Glomerular endothelial cell (primary cell): ENCODE data around the gene TCERG1L. TPM values are rescaled to one million over a fixed set of nuclear protein-coding genes. Genes with fewer than 3 reads are reported as not detected.

Source experiments
- DNase-seq: peaks from one replicate; pipeline ENCODE4 v3.0.0-alpha.2; 2011; ENCODE audit warnings: low read depth, low spot score; ENCODE audit errors: extremely low read depth
- total RNA-seq: library from RNA; depleted of rRNA; stranded (reverse); fragments of >200 nt; gene quantifications from 2 replicates; pipeline ENCODE4 v1.2.3, GENCODE V29; 2015

Gene TCERG1L
- total RNA-seq, 1 donor from 2014 or later: not detected

DNA sequence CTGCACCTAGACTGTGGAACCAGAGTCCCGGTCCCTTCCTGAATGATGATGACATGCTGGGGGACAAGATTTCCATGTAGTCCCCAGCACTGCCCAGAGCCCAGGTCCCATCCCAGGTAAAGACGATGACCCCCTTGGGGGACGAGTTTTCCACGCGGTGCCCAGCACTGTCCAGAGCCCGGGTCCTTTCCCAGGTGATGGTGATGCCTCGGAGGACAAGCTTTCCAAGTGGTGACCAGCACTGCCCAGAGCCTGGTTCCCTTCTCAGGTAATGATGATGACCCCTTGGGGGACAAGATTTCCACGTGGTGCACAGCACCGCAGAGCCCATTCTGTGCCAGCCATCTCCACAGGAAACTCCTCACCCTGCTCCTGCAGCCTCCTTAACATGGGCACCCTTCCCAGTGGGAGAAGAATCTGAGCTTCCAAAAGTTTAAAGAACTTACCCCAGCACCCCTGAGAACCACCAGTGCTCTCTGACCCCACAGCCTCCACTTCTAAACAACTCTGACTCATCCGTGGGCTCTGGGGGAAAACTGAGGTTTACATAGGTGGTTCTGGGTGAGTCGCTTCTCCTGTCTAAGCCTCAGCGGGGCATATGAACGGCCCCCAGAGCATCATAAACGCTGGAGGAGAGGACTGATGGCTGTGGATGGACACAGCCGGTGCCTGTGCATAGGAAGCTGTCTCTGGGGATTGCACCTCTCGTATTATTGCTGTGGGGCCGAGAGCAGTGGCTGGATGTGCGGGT, 233.2 kb downstream of the TCERG1L start:
- DNase-seq: no peak

DNA sequence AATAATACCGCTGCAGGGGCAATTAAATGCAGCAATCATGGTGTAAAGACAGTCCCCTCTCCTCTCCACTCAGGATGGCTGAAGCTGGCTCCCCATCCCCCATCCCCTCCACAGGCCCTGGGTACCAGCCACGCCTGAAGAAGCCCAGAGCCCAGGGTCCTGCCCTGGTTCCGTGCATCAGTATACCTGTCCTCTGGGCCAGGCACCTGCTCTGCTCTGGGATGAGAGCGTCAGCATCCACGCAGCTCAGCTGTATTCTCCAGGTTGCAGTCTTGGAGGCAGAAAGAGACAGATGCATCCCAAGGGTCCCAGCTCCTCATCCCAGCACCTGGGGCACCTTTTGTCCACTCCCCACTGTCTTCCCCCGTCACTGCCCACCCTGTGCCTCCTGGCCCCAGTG, 233.8 kb downstream of the TCERG1L start:
- DNase-seq: no peak

DNA sequence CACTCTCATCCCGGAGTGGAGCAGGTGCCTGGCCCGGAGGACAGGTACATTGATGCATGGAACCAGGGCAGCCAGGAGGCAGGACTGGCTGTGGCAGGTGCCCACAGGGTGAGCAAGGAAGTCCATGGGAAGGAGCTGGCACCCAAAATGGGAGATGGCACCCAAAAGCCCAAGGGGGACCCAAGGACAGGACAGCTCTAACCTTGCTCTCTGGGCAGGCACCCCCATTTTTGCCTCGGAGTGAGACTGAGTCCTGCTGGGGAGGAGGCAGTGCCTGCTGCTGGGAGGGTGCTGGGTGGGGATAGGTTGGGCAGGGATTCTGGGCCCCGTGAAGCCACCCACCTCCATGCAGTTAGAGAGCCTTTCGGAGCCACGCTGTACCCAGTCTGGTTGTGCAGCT, 234.5 kb downstream of the TCERG1L start:
- no peak for DNase-seq

DNA sequence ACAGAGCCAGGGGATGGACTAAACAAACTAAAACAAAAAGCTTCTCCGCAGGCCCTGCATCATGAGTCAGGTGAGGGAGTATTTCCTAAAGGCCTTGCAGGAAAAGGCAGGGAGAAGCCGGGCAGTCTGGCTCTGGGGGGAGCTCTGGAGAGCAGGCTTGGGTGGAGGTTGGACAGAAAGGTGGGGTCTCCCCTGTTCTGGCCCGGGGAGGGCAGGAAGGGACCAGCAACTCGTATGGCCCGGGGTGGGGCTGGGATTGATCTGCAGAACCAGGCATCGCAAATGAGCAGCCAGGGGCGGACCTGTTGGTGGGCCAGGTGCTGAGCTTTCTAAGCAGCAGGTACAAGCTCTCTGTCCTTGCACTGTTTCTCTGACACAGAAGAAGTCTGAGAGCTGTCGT, 235.2 kb downstream of the TCERG1L start:
- no peak for DNase-seq

DNA sequence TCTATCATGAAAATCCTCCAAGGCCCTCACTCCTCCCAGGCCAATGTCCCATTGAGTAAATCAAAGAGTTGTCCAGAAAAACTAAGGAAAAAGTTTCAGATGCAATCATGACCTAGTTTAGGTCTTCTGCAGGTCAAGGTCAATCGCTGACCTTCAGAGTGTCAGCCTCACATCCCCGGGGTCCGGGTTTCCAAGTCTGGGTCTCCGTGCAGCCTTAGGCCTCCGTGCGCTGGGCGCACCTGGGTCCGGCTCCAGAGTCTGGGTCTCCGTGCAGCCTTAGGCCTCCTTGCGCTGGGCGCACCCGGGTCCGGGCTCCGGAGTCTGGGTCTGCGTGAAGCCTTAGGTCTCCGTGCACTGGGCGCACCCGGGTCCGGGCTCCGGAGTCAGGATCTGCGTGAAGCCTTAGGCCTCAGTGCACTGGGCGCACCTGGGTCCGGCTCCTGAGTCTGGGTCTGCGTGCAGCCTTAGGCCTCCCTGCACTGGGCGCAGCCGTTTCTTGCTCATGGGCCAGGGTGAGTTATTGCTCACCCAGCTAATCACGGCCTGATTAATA, 236.2 kb downstream of the TCERG1L start:
- DNase-seq: no peak

DNA sequence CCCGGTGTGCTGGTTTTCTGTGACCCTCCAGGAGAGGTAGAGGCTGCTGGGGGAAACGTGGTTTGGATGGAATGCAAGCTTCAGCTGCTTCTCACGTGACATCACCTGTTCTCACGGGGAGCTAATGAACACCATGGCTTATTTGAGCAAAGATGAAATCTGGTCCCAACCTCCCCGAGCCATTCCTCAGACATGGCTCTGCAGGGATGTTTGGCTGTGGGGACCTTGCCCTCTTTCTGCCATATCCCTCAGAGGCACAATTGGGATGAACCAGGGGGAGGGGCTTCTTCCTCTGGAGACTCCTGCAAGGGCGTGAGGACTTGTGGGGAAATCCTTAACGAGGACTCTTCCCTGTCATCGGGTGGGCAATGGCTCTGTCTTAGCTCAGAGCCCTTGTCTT, 236.8 kb downstream of the TCERG1L start:
- DNase-seq: no peak

DNA sequence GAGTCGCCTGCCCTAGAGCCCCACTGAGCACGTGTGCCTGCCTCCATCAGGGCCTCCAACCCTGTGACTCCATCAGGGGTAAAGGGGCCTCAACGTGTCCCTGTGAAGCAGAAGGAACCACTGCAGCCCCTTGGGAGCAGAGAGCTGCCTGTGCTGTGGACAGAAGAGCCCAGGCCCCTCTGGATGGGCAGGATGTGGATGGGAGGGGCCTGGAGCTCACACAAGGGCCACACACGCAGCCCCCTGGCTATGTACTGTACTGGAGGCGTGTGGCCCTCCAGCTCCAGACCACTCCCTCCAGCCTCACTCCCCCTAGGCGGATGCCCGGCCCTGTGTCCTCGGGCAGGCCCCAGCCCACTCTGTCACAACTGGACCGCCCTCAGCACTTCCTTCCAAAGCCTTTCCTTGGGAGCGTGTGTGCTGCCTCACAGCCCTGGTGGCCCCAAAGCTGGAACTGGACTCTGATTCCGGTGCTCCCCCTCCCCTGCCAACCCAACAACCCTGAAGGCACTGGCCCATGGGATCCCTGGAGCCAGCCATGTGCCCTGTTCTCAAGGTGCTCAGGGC, 238.0 kb downstream of the TCERG1L start:
- no peak for DNase-seq

DNA sequence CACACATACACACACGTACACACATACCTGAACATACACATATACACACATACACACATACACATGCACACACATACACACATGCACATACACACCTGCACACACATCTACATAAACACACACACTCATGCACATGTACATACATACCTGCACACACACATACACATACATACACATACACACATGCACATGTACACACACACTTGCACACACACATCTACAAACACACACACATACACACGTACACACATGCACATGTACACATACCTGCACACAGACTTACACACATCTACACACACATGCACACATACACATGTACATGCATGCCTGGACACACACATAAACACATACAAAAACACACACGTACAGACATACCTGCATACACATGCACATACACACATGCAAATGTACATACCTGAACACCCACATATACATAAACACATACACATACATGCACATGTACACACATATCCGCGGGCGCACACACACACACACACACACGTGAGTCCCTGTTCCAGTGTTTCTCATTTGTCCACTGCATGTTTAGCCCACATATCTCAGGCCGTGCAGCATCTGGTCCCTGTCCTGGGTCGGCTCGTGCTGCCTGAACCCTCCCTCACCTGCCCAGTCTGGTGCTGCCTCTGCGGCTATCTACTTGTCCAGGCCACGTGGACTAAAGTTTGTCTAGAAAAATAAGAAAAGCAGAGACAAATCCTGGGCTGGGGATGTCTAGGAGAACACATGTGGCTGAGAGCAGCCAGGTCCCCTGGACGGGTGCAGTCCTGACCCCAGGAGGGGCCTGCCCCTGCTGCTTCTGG, 238.7 kb downstream of the TCERG1L start:
- DNase-seq: no peak

DNA sequence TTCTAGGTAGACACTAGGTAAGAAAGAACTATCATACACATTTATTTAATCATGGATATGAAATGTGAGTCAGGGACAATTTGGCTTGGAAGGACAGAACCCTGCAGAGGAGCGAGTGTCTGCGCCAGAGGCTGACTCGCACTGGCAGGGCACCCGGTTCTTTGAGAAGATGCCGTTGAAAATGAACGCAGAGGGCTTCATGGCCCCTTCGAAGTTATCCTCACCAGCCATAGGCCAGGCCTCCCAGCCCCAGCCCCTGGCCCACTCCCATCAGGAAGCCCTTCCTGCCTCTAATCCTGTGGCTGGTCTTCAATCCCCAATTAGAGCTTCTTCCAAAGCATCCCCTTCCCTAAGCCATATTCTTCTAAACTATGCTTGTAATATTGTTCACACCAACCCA, 239.8 kb downstream of the TCERG1L start:
- no peak for DNase-seq

DNA sequence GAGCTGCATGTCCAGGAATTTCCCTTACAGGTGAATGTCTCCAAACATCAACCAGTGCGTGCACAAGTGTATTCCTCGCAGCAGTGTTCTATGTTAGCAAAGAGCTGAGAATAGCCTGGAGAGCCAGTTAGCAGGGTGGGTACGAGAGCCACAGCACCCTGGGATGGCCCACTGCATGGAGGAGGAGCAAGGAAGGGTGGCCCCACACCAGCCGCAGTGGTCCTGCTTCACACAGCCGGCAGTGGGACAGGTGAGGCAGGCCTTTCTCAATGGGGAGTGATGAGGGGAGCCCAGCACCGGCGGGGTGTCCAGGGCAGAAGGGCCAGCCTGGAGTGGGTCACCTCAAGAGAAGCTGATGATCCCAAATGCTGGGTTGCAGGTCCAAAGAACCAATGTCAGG, 240.7 kb downstream of the TCERG1L start:
- no peak for DNase-seq

DNA sequence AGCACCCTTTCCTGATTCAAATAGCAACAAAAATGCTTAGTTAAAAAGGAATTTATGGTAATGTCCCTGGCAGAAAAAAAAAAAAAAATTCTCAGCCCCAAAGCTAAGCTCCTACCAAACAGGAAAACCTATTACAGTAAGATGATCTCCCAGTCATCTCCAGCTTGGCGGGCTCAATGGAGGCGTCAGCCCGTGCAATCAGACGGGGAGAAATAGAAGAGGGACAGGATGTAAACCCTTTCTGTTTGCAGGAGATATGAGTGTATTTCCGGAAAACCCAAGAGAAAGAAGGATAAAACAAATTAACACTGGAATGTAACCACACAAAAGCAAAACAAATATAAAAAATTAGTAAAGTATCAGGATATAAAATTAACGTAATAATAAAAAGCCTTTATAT, 242.8 kb downstream of the TCERG1L start:
- DNase-seq: no peak

DNA sequence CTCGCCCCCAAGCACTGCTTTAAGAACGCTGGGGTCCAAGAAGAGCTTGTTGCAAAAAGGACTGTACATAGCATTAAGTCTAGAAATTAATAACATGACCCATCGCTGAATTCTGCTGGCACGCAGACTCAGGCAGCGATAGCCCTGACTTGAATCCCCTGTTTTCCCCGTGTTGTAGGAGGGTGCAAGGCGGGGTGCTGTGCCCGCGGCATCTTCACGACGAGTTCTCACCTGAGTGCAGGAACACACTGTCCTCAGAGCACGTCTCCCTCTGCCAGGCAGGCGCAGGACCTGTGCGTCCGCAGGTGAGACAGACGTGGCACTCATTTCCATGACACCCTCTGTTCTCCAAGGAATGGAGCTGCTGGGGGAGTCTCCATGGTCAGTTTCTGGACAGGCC, 243.2 kb downstream of the TCERG1L start:
- no peak for DNase-seq

DNA sequence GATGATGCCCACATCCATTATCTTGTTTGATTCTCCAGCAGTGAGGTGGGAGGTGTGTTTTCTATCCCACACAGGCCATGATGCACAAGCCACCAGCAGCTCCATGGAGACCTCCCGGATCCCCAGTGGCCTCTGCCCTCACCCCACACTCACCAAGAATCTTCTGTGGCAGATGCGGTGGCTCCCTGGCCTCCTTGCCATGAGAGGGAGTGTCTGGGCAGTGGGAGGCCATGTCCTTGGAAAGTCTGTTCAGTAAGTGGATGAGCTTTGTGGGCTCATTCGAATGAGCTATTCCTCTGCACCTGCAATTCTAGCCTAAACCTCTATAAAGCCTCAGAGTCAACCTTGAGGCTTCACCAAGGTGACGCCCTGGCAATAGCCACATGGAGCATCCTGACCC, 243.8 kb downstream of the TCERG1L start:
- no peak for DNase-seq

DNA sequence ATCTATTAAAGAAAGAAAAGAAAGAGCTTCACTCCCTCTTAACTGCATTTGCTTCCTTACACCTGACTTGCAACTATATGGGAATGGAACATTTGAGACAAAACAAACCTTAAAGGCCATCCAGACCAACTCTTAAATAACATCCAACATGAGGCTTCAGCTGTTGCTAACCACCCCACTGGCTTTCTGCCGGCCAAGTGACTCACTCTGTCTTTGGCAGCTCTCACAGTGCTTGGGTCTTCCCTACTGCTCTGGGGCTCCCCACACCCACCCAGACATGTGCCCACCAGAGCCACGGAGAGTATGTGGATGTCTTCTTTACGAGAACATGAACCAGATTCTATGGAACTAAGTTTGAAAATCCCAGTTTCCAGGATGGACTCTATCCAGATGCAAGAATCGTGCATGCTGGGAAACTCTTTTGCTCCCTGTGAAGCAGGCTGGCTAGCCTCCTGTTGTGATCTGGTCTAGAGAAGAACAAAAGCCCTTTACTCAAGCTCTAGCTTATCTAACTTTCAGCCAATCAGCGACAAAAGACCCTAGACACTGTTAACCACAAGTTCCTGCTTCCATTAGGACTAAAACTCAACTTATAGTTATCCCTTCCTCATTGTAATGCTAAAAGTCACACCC, 245.7 kb downstream of the TCERG1L start:
- no peak for DNase-seq

DNA sequence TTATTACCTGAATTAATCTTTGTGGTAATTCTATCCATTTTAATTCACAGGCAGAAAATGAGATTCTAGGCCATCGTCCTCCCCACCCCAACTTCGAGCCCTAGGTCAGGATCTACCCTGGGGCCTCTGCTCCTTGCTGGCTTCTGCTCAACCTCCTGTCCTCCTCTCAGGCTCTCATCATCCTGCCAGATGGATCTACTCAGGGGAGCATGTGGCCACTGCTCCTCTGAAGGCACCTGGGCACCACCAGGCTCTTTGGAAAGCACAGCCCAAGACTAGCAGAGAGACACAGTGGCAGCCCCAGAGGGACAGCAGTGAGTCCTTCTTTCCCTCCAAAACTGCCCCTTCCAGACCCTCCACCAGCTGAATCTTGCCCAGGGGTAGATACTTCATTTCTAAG, 248.2 kb downstream of the TCERG1L start:
- DNase-seq: no peak

DNA sequence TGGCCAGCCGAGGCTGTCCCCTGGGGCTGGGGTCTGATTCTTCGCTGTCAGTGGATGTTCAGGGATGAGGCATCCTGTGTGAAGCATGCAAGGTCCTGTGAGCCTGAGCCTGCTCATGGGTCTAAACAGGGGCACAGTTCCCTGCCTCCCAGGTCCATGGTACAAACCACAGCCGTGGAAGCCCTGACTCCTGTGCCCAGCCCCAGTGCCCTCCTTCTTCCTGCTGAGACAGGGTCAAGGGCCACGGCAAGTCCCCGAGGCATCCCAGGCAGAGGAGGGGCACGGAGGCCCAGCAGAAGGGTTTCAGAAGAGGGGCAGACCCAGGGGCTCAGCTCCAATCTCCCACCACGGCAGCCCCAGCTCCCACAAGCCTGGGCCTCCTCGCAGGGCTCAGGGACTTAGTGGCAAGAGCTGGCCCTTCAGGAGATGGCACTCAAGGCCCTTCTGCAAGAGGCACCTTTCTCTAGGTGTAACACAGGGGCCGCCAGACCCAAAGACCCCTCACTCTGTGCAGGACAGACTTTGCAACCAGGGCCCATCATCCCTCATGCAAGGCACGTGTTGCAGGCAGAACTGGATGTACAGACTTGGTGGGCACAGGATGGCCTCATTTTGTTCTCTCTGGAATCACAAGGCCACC, 248.8 kb downstream of the TCERG1L start:
- DNase-seq: no peak

DNA sequence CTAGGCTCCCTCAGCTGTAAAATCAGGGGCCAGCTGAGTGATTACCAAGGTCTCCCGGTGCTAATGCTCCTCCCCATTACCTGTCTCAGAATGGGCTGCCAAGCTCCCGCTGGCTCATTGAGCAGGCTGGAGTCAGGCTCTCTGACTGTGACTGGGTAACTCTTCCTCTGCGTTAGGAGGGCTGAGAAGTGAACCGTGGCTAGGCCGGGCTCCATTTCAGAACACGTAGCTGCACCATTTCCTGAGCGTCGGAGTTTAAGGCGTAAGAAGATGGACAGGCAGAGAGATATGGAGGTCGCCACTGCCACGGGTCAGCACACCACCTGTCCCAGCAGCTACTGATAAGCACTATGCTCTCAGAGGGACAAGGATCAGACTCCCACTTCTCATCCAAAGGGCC, 250.3 kb downstream of the TCERG1L start:
- no peak for DNase-seq

DNA sequence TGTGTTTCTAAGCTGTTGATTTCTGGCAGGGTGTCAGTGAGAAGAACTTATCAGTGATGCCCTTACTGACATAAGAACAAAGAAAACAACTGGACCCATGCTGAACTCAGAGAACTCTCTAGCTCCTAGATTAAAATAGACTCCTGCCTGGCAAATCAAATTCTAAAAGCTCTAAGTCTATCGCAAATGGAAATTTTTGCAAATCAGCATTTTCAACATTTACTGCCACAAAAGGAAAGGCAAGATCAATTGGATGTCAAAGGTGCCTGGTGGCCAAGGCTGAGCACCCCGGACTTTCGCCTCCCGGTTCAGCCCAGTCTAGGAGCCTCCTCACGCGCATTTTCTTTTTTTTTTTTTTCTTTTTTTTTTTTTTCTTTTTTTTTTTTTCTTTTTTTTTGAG, 251.6 kb downstream of the TCERG1L start:
- no peak for DNase-seq

DNA sequence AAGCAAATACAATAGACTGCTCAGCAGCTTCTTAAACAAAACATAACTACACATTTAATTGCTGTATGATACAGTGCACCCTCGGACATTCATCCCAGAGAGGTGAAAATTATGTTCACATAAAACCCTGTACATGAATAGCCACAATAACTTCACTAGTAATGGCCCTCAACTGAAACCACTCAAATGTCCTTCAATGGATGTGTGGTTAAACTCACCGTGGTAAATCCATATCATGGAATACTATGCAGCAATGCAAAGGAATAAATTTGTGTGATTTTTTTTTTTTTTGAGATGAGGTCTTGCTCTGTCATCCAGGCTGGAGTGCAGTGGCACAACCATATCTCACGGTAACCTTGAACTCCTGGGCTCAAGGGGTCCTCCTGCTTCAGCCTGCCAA, 252.7 kb downstream of the TCERG1L start:
- DNase-seq: no peak

DNA sequence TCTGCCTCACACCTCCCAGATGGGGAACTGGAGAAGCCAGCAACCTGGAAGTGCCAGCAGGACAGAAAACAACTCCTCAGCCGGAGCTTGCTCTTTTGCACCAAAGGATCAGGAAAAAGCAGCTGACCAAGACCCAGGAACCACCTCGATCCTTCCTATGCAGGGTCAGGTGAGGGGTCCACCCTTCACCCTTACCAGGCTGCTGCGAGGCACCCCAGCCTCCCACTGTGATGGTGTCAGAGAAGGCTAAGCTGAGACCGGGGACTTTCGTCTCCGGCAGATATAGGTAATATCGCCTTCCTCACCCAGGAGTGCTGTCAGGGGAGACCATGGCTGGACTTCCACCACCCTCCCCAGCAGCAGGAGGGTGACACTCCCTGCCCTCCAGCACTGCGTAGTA, 254.7 kb downstream of the TCERG1L start:
- no peak for DNase-seq

DNA sequence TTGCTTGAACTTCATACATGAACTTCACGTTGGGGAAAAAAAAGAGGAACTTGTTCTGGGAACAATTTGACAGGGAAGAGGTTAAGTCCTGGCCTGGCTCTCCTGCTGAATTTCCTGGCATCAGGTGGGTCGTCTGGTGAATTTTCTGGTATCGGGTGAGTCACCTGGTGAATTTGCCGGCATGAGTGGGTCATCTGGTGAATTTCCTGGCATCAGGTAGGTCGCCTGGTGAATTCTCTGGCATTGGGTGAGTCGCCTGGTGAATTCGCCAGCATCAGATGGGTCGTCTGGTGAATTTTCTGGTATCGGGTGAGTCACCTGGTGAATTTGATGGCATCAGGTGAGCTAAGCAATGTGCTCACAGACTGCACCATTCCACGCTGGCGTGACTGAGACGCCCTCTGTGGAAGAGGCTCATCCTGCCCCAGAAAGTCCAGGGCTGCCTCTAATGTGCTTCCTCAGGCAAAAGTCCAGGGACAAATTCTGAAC, 255.4 kb downstream of the TCERG1L start:
- DNase-seq: no peak
